Measurements from ENCODE around the gene HMGA1. TPM values are rescaled to one million over a fixed set of nuclear protein-coding genes. Genes with fewer than 3 reads are reported as not detected.
A peak's percentile ranks its signal among the peaks of the same experiment; 100 is the strongest.

The HMGA1 gene
- total RNA-seq, result 45.7 TPM
- long read RNA-seq, transcript HMGA1-205 (5 exons, 2,159 nt), result minor isoform, 6 of 131 reads
- long read RNA-seq, transcript HMGA1-204 (6 exons, 1,887 nt), result minor isoform, 10 of 131 reads
- long read RNA-seq, transcript HMGA1-201 (6 exons, 1,920 nt), result major isoform, 78 of 131 reads
- long read RNA-seq, transcript HMGA1-206 (5 exons, 716 nt), result minor isoform, 5 of 131 reads
- long read RNA-seq, partial matches to known transcripts, result 21 of 131 reads
- long read RNA-seq, other reads (novel, unspliced or antisense), result 10 of 131 reads

GRCh38 chr6:34236443-34237315 is at the start of gene HMGA1:
TSS of gene HMGA1 (plus strand) at chr6:34236873. CDS start at chr6:34240781, 3,908 bp downstream.
- intact Hi-C loops (cut with DNase I), result no loop called here
- peak; percentile 93 for DNase-seq
- ATAC-seq (ENCODE audit: poor library complexity), result peak; percentile 95

GRCh38 chr6:34189806-34190503 is 46.7 kb upstream of the HMGA1 start:
- peak; percentile 57 for DNase-seq
- no peak for ATAC-seq (ENCODE audit: poor library complexity)
- intact Hi-C loops (cut with DNase I), result no loop called here

GRCh38 chr6:34190504-34191122 is 46.1 kb upstream of the HMGA1 start:
- intact Hi-C loops (cut with DNase I), result no loop called here

GRCh38 chr6:34194772-34195171 is 41.9 kb upstream of the HMGA1 start:
- DNase-seq, result no peak
- intact Hi-C loops (cut with DNase I), result loop anchor here (5.0 kb wide), 2 partner anchors 38 to 223 kb away; no protein-coding TSS in a partner anchor
- ATAC-seq (ENCODE audit: poor library complexity), result no peak

More at GRCh38 chr6:34190504-34191122, 46.1 kb upstream of the HMGA1 start:
- no peak for DNase-seq
- no peak for ATAC-seq (ENCODE audit: poor library complexity)

GRCh38 chr6:34195726-34196115 is 41.0 kb upstream of the HMGA1 start:
- no peak for DNase-seq
- intact Hi-C loops (cut with DNase I), result loop anchor here (5.0 kb wide), 2 partner anchors 37 to 222 kb away; no protein-coding TSS in a partner anchor
- ATAC-seq (ENCODE audit: poor library complexity), result no peak

- intact Hi-C loops (cut with DNase I), result loop anchor here (5.0 kb wide), 2 partner anchors 36 to 221 kb away; no protein-coding TSS in a partner anchor
- DNase-seq (peak; percentile 95), ATAC-seq (ENCODE audit: poor library complexity) (peak; percentile 100)
Measured at GRCh38 chr6:34196116-34196832, 40.4 kb upstream of the HMGA1 start.

GRCh38 chr6:34196833-34197195 is 39.9 kb upstream of the HMGA1 start:
- ATAC-seq (ENCODE audit: poor library complexity) (no peak), DNase-seq (no peak)
- intact Hi-C loops (cut with DNase I), result loop anchor here (5.0 kb wide), 2 partner anchors 35 to 220 kb away; no protein-coding TSS in a partner anchor

- DNase-seq, result no peak
- intact Hi-C loops (cut with DNase I), result no loop called here
Measured at GRCh38 chr6:34200340-34200971, 36.2 kb upstream of the HMGA1 start.

GRCh38 chr6:34201455-34202107 is 35.1 kb upstream of the HMGA1 start:
- intact Hi-C loops (cut with DNase I), result no loop called here
- ATAC-seq (ENCODE audit: poor library complexity) (no peak), DNase-seq (no peak)

More at GRCh38 chr6:34200340-34200971, 36.2 kb upstream of the HMGA1 start:
- ATAC-seq (ENCODE audit: poor library complexity), result no peak

- DNase-seq, result no peak
- no peak for ATAC-seq (ENCODE audit: poor library complexity)
- intact Hi-C loops (cut with DNase I), result no loop called here
Measured at GRCh38 chr6:34202329-34203201, 34.1 kb upstream of the HMGA1 start.

GRCh38 chr6:34204693-34205092 is 32.0 kb upstream of the HMGA1 start:
- intact Hi-C loops (cut with DNase I), result no loop called here
- ATAC-seq (ENCODE audit: poor library complexity) (no peak), DNase-seq (no peak)

GRCh38 chr6:34205466-34205865 is 31.2 kb upstream of the HMGA1 start:
- intact Hi-C loops (cut with DNase I), result no loop called here
- DNase-seq (no peak), ATAC-seq (ENCODE audit: poor library complexity) (no peak)

GRCh38 chr6:34205916-34206315 is 30.8 kb upstream of the HMGA1 start:
- intact Hi-C loops (cut with DNase I), result no loop called here
- no peak for DNase-seq
- no peak for ATAC-seq (ENCODE audit: poor library complexity)

- DNase-seq (no peak), ATAC-seq (ENCODE audit: poor library complexity) (no peak)
Measured at GRCh38 chr6:34206726-34207125, 29.9 kb upstream of the HMGA1 start.

GRCh38 chr6:34207695-34208443 is 28.8 kb upstream of the HMGA1 start:
- intact Hi-C loops (cut with DNase I), result no loop called here
- ATAC-seq (ENCODE audit: poor library complexity), result no peak
- DNase-seq, result no peak

More at GRCh38 chr6:34206726-34207125, 29.9 kb upstream of the HMGA1 start:
- intact Hi-C loops (cut with DNase I), result no loop called here

- no peak for ATAC-seq (ENCODE audit: poor library complexity)
- no peak for DNase-seq
- intact Hi-C loops (cut with DNase I), result no loop called here
Measured at GRCh38 chr6:34213772-34214171, 22.9 kb upstream of the HMGA1 start.
